ENCODE data around the gene GANAB.

DNA sequence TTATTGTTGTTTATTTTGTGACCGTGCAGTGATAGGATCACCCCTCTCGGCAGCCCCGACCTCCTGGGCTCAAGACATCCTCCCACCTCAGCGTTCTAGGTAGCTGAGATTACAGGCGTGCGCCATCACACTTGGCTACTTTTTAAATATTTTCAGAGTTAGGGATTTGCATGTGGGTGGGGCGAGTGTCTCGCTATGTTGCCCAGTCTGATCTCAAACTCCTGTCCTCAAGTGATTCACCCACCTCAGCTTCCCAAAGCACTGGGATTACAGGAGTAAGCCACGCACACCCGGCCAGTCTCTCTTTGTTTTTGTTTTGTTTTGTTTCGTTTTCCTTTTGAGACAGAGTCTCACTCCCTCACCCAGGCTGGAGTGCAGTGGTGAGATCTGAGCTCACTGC is 7.9 kb upstream of the GANAB start:
- TF ChIP-seq EZH2 (IDR thresholded peaks at IDR 0.05; ENCODE audit: low read length, missing control alignments) (no peak), CTCF (conservative IDR thresholded peaks at IDR 0.05 in 1 of 2, IDR thresholded peaks at IDR 0.05 in 1 of 2; ENCODE audit: low read depth in 1 of 2, low read length in 2 of 2) (no peak)

Data from fibroblast of lung (primary cell).